ENCODE measurements around the gene PSPH.

PSPH gene

DNA sequence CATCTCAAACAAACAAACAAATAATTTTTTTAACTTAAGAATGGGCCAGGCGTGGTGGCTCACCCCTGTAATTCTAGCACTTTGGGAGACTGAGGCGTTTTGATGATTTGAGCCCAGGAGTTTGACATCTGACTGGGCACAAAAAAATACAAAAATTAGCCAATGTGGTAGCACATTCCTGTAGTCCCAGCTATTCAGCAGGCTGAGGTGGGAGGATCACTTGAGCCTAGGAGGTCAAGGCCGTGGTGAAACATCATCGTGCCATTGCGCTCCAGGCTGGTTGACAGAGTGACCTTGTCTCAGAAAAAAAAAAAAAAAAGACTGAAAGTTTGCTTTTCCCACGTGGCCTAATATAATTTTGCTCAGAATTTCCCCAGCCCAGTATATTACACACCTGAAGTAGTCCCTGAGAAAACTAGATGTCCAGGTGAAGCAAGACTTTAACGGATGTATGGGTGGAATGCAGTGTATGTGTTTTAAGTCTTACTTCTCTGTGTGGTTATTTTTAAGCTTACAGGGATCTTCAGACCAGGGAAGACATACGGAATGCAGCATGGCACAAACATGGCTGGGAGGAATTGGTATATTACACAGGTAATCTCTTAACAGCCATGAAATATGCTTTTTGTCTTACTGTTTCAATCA, 54.3 kb downstream of the PSPH start:
- DNase-seq: no peak

DNA sequence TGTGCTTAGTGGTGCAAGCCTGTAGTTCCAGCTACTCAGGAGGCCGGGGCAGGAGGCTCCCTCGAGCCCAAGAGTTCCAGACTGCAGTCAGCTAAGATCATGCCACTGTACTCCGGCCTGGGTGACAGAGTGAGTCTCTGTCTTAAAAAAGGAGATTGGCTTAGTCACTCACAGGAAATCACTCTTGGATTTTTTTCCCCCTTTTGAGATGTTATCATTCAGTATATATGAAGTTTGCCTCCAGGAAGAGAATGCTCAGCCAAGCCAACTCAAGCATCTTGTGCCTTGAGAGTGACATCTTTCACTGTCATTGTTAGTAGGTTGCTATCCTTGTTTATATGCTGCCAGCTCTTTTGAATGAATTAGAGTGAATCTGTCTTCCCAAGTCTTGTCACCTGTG, 58.9 kb downstream of the PSPH start:
- no peak for DNase-seq

DNA sequence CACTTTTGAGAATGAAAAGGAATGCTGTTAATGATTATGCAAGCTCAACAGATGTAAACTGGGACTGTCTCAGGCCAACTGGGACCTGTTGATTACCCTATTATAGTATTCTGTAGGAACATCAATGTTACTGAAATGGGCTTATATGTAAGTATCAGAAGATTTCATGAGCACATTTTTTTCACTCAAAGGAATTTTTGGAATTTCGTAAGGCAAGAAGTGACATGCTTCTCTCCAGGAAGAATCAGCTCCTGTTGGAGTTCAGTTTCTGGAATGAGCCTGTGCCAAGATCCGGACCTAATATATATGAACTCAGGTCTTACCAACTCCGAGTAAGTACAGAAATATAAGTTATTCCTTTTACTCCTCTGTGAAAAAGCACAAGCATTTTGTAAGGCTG, 67.7 kb downstream of the PSPH start:
- DNase-seq: no peak

DNA sequence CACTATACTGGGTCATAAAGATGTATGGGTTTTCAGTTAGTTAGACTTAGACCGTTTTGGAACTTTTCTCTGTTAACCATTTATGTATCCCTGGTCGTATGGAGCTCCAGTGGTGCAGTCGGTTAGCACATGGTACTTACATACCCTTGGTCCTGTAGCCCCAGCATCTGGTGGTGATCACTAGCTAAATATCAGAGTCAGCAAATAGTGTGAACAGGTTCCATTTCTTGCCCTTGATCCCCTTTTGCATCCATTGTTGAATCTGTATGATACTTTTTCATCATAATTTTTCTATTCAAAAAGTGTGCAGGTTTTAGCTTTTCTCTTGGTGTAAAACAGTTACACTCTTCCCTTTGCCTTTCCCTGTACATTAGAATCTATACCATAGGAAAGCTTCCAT, 71.0 kb downstream of the PSPH start:
- DNase-seq: no peak

DNA sequence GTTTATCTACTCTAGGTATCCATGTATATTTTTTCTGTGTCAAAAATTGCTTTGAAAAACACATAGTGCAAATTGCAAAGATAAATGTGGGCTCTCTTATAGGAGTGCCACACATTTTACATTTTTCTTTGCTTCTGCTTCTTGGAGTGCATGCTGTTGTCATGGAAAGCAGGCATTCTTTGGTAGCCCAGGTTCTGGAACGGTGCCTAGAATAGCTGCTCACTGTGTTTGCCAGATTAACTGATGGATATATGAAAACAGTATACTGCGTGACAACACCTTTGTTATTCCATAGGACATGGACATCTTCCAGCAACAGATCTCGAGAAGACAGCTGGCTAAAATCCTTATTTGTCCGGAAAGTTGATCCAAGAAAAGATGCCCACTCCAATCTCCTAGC, 73.4 kb downstream of the PSPH start:
- no peak for DNase-seq

DNA sequence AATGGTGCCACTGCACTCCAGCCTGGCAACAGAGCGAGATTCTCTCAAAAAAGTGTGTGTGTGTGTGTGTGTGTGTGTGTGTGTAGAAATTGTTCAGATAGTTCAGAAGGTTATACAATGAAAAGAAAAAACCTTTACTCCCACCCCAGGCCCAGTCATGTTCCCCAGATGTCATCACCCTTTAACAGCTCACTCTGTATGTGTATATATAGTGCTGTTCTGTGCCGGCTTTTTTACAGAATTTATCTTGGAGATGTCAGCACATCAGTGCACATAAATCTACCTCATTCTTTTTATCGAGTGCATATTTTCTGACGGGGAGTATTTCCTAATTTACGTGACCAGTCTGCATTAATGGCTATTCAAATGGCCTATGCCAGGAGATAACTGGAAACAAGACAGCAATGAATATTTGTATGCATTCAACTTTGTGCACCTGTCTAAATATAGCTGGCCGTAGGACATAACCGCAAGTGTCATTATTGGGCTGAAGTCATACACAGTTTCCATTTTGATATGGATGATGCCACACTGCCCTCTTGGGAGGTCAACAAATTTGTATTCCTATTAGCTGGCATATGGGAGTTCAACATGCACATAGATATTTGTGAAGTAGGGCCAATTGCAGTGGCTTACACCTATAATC, 75.1 kb downstream of the PSPH start:
- no peak for DNase-seq

DNA sequence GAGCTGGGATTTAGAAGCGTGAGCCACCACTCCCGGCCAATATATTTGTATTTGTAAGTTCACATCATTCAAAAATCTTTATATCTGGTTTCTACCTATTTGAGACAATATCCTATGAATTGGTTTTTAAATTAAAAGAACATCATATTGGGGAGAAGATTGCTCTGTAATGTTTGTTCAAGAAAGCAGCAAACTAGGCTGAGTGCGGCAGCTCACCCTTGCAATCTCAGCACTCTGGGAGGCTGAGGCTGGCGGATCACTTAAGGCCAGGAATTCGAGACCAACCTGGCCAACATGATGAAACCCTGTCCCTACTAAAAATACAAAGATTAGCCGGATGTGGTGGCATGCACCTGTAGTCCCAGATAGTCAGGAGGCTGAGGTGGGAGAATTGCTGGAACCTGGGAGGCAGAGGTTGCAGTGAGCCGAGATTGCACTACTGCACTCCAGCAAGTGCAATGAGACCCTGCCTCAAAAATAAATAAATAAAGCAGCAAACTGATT, 77.4 kb downstream of the PSPH start:
- DNase-seq: no peak

DNA sequence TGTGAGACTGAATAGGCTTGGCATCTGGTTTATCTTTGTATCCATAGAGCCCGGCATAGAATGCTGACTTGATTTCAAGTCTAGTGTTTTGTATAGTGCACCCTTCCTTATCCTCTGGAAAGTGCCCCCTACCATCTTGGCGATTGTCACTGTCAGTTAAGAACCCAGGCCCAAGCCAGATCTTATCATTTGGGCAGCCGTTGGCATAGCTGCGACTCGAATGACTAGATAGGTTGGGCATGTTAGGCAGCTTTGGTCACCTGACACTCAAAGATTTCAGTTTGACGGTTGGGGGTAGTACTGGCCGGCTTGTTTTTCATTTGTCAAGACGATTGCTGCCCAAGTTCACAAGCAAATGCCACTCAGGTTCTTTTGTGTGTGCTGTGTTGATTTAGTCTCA, 80.3 kb downstream of the PSPH start:
- no peak for DNase-seq

DNA sequence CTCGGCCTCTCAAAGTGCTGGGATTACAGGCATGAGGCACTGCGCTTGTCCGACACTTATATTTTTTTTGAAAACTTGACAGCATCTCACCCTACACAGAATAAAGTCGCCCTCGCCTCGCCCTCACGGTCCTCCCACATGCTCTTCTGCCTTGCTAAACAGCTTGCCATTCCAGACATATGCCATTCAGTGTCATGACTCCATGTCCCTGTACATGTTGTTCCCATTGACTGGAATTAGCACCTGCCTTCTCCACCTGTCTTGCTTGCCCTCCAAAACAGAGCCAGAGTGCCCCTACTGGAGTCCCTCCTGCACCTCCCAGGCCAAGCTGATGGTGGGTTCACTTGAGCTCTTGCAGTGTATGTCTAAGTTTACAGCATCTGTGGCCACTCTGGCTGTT, 80.7 kb downstream of the PSPH start:
- DNase-seq: no peak

DNA sequence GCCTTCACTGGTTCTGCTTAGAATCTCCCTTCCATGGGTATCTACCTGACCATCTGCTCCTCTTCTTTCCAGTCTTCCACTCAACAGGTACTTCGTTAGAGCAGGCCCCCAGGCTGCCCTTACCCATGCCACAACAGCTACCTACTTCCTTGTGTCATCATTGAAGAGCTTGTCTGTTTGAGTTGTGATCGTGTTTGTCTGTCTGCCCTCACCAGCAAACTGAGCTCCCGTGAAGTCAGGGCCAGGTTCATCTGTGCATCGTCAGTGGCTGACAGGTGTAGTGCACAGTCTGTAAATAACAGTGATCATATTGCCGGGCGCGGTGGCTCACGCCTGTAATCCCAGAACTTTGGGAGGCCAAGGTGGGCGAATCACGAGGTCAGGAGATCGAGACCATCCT, 81.9 kb downstream of the PSPH start:
- no peak for DNase-seq

DNA sequence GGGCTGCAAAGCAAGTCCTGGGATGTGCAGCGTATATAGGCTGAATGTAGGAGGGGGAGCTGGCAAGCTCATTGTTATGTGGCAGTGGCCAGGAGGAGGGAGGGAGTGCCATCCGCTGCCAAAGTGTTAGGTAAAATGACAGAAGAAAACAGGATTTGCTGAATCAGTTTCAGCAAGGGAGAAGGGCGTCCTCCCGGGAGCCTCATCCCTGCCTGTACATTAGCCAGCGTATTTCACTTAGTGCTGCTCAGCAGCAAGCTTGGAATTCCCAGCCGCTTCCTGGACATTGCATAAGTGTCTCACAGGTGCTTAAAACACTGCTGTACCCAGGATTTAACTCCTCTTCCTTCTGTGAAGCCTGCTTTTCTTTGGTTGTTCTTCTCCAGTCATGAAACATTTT, 84.4 kb downstream of the PSPH start:
- no peak for DNase-seq

DNA sequence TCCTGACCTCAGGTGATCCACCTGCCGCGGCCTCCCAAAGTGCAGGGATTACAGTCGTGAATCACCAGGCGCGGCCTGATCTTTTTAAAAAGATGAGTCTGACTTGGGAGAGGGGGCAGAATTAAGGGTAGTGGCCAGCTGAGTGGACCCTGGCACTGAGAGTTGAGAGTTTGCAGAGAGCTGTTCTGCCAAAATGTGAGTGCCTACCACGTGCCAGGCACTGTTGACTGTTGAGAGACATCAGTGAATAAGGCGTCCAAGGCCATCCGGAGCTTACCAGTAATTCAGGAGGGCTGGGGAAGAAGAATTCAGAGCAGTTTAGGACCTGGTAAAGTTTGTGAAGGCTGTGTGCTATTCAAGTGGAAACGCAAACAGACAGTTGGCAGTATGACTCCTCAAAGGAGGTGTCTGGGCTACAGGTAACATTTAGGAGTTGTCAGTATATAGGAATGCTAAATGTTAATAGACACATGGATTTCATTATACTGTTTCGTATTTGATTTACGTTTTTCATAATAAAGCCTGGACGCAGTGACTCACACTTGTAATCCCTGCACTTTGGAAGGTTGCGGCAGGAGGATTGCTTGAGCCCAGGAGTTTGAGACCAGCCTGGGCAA, 85.3 kb downstream of the PSPH start:
- no peak for DNase-seq

DNA sequence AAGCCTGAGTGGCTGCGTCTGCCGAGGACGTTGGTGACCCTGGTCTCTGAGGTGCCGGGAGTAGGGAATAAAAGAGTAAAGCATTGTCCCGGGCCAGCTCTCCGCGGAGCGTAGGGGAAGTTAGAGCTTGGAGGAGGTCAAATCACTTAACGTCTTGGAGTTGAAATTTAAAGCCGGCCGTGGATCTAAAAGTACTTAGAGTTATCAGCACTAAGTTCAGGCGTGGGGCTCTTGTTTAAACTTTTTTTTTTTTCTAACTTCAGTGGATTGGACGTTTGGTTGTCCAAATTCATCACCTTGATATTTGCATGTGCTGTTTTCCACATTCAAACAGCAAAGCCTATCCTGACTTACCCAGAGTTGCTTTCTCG, 86.2 kb downstream of the PSPH start:
- DNase-seq: no peak

DNA sequence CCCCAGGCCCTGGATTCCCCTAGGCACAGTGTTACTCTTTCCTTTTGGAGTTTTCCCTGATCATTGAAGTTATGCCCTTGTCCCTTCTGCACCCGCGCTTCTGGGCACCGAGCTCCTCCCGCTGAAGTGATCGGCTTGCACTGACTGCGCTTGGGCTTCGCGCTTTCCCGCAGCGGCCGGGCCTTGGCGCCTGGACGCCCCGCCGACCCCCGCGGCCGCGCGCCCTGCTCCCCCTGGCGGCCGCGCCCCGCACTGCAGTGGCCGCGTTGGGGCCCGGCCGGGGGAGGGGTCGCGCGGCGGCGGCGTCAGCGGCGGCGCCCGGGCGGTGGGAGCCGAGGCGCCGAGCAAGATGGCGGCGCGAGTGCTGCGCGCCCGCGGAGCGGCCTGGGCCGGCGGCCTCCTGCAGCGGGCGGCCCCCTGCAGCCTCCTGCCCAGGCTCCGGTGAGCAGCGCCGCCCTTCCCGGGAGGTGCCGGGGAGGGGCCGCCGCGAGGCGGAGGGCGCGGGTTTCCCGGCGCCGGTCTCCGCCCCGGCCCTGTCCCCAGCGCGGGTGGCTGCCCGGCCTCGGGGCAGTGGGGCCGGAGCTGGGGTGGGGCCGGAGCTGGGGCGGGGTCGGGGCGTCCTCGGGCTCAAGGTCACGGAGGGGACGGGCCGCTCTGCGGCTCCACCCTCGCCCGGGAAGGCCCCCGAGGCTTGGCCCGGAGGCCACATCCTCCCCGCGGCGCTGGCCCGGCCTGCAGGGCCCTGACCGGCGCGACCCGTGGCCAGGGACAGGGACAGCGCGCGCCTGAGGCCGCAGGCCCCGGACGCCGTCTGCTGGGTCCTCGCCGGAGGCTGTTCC, 86.8 kb downstream of the PSPH start, which contains the start of gene NIPSNAP2:
Gene NIPSNAP2, plus strand, starts transcription at position 325 of the 839 bp plus-strand sequence. Its CDS starts 25 bp downstream, at position 350.
- DNase-seq: peak; percentile 14 to 48 (median 45)

DNA sequence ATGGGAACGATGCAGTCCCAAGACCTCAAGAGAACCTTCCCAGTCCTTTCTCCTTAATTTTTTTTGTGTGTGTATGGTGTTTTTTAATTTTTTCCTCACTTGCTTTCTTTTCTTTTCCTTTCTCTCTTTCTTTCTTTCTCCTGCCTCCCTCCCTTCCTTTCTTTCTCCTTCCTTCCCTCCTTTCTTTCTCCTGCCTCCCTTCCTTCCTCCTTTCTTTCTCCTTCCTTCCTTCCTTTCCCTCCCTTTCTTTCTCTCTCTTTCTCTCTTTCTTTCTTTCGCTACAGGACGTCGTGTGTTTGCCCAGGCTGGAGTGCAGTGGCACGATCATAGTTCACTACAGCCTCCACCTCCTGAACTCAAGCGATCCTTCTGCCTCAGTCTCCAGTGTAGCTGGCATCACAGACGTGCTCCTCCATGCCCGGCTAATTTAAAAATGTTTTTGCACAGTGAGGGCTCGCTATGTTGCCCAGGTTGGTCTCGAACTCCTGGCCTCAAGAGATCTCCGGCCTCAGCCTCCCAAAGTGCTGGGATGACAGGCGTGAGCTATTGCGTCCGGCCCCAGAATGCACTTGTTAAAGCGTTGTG, 87.6 kb downstream of the PSPH start:
- DNase-seq: no peak

DNA sequence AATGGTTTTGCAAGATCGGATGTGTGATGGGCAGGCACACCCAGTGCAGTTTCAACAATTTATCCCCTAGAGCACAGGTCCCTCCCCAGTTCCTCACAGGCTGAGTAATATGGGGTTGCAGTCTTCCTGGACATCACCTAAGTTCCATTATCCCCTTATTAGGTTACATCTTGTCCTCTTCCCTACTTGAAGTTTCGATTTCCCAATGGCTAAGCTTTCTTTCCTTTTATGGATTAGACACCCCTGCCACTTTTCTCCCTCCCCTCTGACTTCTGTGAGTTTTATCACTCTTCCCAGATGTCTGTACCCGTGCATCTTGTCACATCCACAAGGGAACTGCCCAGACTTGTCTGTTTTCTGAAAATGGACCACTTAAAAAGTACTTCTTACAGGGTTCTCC, 89.2 kb downstream of the PSPH start:
- no peak for DNase-seq
